Measurements from ENCODE around the gene PLEKHM2.

GRCh38 chr1:15657021-15657420 lies 27.1 kb upstream of the PLEKHM2 start:
- no peak for TF ChIP-seq POLR2A (IDR thresholded peaks at IDR 0.05)
- no peak for TF ChIP-seq CTCF (IDR thresholded peaks at IDR 0.05)

Measured in suprapubic skin (tissue), 3 donors.